Muscle layer of duodenum (tissue), 2 donors: ENCODE data around the gene OR9A4.

Experiments
- H3K27ac ChIP-seq: one replicate; pipeline ENCODE4 v1.7.0; 2013; ENCODE audit warnings: mild to moderate bottlenecking, low read length
- H3K27me3 ChIP-seq: one replicate; pipeline ENCODE4 v1.7.0; 2013; ENCODE audit warnings: low read depth, mild to moderate bottlenecking, control low read depth, low read length
- H3K36me3 ChIP-seq, 2 donors: one replicate each; pipeline ENCODE4 v1.7.0; 2013; ENCODE audit warnings: low read length in 2 of 2, control low read depth in 1 of 2, mild to moderate bottlenecking in 1 of 2; ENCODE audit not compliant: insufficient read depth in 2 of 2, control insufficient read depth in 1 of 2
- H3K4me1 ChIP-seq, 2 donors: one replicate each; pipeline ENCODE4 v1.7.0; 2013; ENCODE audit warnings: low read length in 2 of 2, mild to moderate bottlenecking in 2 of 2, control low read depth in 1 of 2, moderate library complexity in 1 of 2; ENCODE audit not compliant: insufficient read depth in 2 of 2, control insufficient read depth in 1 of 2
- H3K4me3 ChIP-seq, 2 donors: one replicate each; pipeline ENCODE4 v1.7.0; 2013; ENCODE audit warnings: low read length in 2 of 2, low read depth in 1 of 2, mild to moderate bottlenecking in 1 of 2
- H3K9me3 ChIP-seq, 2 donors: one replicate each; pipeline ENCODE4 v1.7.0; 2013; ENCODE audit warnings: low read length in 2 of 2, control low read depth in 1 of 2, mild to moderate bottlenecking in 1 of 2; ENCODE audit not compliant: control insufficient read depth in 1 of 2
- donor health status: healthy.

Gene OR9A4

DNA sequence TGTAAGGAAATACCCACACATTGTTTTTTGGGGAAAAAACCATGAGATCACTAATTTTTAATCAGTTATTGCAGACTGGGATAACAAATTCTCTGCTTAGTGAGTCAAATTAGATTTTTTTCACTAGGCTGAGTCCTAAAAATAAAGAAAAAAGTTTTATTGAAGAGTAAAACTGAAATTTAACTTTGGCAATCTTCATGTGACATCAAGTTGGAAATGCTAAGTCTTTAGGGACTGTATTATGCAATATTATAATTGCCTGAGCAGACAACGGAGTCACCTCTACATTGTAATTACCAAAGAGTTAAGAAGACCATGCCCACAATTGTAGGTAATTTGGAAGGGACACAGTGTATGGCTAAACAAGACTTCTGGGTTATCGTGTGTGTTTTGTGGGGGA, 32.8 kb downstream of the OR9A4 start:
- H3K9me3 ChIP-seq: no peaks in the 10 kb centered on the region
- no peaks in the 10 kb centered on the region for H3K27me3 ChIP-seq
- H3K4me3 ChIP-seq: no peak overlapping the region
- H3K36me3 ChIP-seq: no peaks in the 10 kb centered on the region
- H3K27ac ChIP-seq: no peak overlapping the region
- H3K4me1 ChIP-seq: no peaks in the 10 kb centered on the region

DNA sequence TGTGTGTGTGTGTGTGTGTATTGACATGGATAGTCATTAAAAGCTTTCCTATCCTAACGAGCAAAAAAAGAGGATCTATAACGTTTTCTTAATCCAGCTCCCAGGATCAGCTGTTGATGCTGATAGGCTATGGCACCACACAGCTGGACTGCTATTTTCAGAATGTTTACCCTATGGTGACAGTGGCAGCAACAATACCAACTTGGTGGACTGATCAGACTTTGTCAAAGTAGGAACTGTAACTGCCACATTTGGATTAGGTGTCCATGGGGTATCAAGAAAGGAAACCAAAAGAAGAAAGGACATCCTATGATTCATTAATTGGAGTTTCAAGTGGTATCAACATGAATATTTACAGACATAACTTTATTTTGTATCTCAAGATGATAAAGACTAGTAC, 33.3 kb downstream of the OR9A4 start:
- H3K27ac ChIP-seq: no peak overlapping the region
- no peaks in the 10 kb centered on the region for H3K4me1 ChIP-seq

DNA sequence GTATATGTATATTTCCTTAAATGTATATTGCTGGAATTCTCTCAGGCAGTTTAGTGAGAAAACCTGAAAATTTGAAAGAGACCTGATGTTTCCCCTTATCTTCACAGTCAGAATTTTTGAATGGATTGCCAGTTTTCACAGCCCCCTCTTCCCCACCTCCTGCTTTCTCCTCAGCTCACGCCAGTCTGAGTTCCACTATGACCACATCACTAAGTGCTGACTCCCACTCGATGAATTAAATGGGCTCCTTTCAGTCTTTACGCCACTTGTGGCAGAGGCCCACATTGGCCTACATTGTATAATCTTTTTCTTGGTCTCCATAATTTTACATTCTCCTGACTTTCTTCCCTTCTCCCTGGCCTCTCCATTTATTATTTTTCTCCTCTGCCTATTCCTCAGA, 33.7 kb downstream of the OR9A4 start:
- Histone ChIP-seq H3K4me3 (no peak overlapping the region), H3K27me3 (no peaks in the 10 kb centered on the region), H3K27ac (no peak overlapping the region), H3K4me1 (no peaks in the 10 kb centered on the region), H3K36me3 (no peaks in the 10 kb centered on the region), H3K9me3 (no peaks in the 10 kb centered on the region)

More for the DNA sequence above, 33.3 kb downstream of the OR9A4 start:
- Histone ChIP-seq H3K4me3 (no peak overlapping the region), H3K9me3 (no peaks in the 10 kb centered on the region), H3K36me3 (no peaks in the 10 kb centered on the region), H3K27me3 (no peaks in the 10 kb centered on the region)

DNA sequence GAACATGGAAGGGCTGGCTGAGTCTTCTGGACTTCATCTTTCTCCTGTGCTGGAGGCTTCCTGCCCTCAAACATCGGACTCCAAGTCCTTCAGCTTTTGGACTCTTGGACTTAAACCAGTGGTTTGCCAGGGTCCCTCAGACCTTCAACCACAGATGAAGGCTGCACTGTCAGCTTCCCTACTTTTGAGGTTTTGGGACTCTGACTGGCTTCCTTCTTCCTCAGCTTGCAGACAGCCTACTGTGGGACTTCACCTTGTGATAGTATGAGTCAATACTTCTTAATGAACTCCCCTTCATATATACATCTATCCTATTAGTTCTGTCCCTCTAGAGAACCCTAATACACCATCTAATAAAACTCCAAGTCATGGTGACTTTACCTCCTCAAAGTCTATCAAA, 34.6 kb downstream of the OR9A4 start:
- H3K9me3 ChIP-seq: no peaks in the 10 kb centered on the region

DNA sequence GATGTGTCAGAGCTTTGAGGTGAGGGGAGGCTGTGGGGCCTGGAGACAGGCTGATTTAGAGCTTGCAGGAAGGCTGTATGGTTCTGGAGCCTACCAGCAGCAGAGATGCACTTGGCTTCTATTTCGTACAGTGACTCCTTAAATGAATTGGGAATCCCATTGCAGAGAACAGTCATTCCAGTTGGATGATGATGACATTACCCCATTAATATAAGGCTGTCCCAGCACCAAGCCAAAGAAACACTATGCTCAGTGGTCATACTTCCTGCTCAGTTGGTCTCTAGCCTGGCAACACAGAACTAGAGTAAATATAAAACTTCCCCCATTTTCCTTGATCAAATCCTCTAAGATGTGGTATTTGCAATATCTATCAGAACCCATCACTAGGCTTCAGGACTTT, 36.3 kb downstream of the OR9A4 start:
- Histone ChIP-seq H3K9me3 (no peaks in the 10 kb centered on the region), H3K4me1 (no peaks in the 10 kb centered on the region), H3K4me3 (no peak overlapping the region), H3K27me3 (no peaks in the 10 kb centered on the region), H3K36me3 (no peaks in the 10 kb centered on the region), H3K27ac (no peak overlapping the region)

More for the DNA sequence above, 34.6 kb downstream of the OR9A4 start:
- no peaks in the 10 kb centered on the region for H3K4me1 ChIP-seq
- H3K27ac ChIP-seq: no peak overlapping the region
- no peaks in the 10 kb centered on the region for H3K36me3 ChIP-seq
- H3K4me3 ChIP-seq: no peak overlapping the region
- no peaks in the 10 kb centered on the region for H3K27me3 ChIP-seq

DNA sequence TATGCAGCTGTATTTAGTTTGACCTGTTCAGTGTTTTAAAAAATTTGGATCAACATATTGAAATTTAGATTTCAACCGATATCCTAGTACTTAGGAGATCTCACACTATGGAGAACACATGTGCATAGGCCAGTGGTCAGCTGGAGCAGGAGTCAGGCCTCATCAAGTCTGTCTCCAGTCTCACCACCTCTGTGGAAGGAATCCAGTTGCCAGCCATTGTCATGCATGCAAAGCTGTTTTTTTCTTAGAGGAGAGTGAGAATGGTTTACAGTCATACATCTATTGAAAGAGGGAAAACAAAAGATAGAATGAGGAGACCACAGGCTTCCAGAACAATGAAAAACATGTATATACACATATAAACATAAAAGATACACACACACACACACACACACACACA, 38.1 kb downstream of the OR9A4 start:
- no peaks in the 10 kb centered on the region for H3K4me1 ChIP-seq
- no peak overlapping the region for H3K27ac ChIP-seq
- no peaks in the 10 kb centered on the region for H3K9me3 ChIP-seq

DNA sequence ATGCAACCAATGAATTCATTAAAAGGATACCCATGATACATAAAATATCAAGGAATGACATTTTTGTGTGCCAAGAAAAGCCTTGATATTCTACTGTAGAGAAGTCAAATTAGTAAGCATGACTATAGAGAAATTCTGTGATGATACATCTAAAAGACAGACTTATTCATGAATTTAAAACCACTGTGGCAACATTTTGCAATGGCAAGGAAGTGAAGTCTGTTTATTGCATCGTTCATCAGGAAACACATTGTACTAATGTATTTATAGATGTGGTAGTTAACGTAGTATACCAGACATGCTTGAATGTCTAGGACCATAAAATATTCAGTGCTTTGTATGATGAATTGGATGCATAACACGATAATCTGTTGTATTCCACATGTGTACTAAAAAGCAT, 39.9 kb downstream of the OR9A4 start:
- H3K27ac ChIP-seq: no peak overlapping the region
- H3K4me1 ChIP-seq: no peaks in the 10 kb centered on the region
- H3K36me3 ChIP-seq: no peaks in the 10 kb centered on the region
- H3K4me3 ChIP-seq: no peak overlapping the region
- no peaks in the 10 kb centered on the region for H3K9me3 ChIP-seq
- no peaks in the 10 kb centered on the region for H3K27me3 ChIP-seq

More for the DNA sequence above, 38.1 kb downstream of the OR9A4 start:
- Histone ChIP-seq H3K36me3 (no peaks in the 10 kb centered on the region), H3K27me3 (no peaks in the 10 kb centered on the region), H3K4me3 (no peak overlapping the region)

DNA sequence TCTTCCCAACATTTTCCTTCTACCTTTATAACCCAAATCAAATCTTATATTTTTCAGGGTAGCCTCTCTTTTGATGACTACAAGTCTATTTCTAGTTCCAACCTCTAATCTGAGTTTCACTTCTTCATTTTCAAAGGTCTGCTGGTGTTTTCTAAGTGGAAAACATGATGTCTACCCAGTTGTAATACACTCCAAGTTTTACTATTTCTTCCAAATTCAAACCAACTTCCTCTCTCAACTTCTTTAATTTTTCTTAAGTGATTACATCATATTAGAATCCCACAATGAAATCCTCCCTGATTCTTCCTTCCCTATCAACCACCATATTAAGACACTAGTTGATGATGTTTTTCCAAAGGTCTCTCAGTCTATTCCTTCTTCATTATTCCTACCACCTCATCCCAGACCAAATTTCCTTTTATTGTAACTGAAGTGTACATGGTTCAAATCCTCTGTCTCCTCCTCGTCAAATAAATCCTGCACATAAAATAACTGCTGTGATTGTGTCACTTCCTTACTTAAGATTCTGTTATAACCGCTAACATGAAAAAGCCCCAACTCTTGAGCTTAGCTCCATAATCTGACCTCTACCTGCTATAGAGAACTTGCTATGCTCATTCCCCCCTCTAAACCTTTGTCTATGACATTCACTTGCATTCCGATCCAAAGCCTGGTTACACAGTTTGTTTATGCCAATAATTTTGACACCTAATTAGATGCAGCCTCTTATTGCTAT, 44.7 kb downstream of the OR9A4 start:
- no peaks in the 10 kb centered on the region for H3K4me1 ChIP-seq
- no peak overlapping the region for H3K27ac ChIP-seq
- no peaks in the 10 kb centered on the region for H3K9me3 ChIP-seq

More for the DNA sequence above, 44.7 kb downstream of the OR9A4 start:
- Histone ChIP-seq H3K27me3 (no peaks in the 10 kb centered on the region), H3K4me3 (no peak overlapping the region), H3K36me3 (no peaks in the 10 kb centered on the region)
